Stimulated activated memory B cell treated with anti-CD40 and anti-IgM and Interleukin-4, amounts not matched to agents 10 μg/mL and 1 μg/mL and 100 μg/mL, for 72 hours (primary cell): Measurements from ENCODE around the gene C3orf33.

Experiments
- ATAC-seq: fragments of 150-1000 bp; cut with Tn5 transposase; 2 replicates; pipeline ENCODE4 v1.10.0; 2021
- H3K27ac Mint-ChIP-seq: one replicate; pipeline ENCODE4 v1.8.0; 2022; ENCODE audit warnings: mild to moderate bottlenecking, mixed read lengths
- H3K27me3 Mint-ChIP-seq: one replicate; pipeline ENCODE4 v1.8.0; 2022; ENCODE audit warnings: mixed read lengths
- H3K36me3 Mint-ChIP-seq: one replicate; pipeline ENCODE4 v1.8.0; 2022; ENCODE audit warnings: mixed read lengths
- H3K4me1 Mint-ChIP-seq: one replicate; pipeline ENCODE4 v1.8.0; 2022; ENCODE audit warnings: mixed read lengths
- H3K4me3 Mint-ChIP-seq: one replicate; pipeline ENCODE4 v1.8.0; 2022; ENCODE audit warnings: mild to moderate bottlenecking, moderate library complexity, mixed read lengths
- H3K9me3 Mint-ChIP-seq: one replicate; pipeline ENCODE4 v1.8.0; 2022; ENCODE audit warnings: mixed read lengths

The C3orf33 gene

DNA sequence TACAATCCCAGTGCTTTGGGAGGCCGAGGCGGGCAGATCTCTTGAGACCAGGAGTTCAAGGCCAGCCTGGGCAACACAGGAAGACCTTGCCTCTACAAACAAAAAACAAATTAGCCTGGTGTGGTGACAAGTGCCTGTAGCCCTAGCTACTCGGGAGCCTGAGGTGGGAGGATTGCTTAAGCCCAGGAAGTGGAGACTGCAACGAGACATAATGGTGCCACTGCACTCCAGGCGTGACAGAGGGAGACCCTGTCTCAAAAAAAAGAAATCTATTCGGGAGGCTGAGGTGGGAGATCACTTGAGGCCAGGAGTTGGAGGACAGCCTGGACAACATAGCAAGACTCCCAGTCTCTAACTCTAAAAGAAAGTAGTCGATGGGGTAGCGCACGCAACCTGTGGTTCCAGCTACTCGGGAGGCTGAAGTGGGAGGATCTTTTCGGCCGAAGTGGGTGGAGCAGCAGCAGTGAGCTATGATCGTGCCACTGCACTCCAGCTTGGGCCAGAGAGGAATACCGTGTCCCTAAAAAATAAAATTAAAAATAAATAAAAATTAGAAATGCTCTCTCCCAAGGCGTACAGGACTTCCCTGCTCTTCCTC, 775 bp downstream of the C3orf33 start:
- Mint-ChIP-seq H3K4me3 (peak overlapping the region; percentile 82), H3K27ac (peak overlapping the region; percentile 88), H3K36me3 (peaks cover 6% of the 10 kb centered on the region), H3K27me3 (peaks cover under 1% of the 10 kb centered on the region), H3K9me3 (no peaks in the 10 kb centered on the region), H3K4me1 (peaks cover 14% of the 10 kb centered on the region)
- ATAC-seq: no peak

- Mint-ChIP-seq H3K27me3 (no peaks in the 10 kb centered on the region), H3K9me3 (no peaks in the 10 kb centered on the region), H3K27ac (peak overlapping the region; percentile 88), H3K36me3 (peaks cover 16% of the 10 kb centered on the region), H3K4me3 (no peak overlapping the region), H3K4me1 (peaks cover 14% of the 10 kb centered on the region)
- no peak for ATAC-seq
Measured at GRCh38 chr3:155804323-155804722, 1.8 kb downstream of the C3orf33 start.

DNA sequence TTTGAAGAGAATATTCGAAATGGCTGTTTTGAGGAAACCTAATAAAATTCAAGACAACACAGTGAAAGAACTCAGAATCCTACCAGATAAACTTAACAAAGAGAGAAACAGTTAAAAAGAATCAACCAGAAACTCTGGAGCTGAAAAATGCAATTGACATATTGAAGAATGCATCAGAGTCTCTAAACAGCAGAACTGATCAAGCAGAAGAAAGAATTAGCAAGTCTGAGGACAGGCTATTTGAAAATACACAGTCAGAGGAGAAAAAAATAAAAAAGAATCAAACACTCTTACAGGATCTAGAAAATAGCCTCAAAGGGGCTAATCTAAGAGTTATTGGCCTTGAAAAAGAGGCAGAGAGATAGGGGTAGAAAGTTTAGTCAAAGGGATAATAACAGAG, 13.5 kb downstream of the C3orf33 start:
- no peak for ATAC-seq
- H3K27me3 Mint-ChIP-seq: no peaks in the 10 kb centered on the region
- no peak overlapping the region for H3K27ac Mint-ChIP-seq
- no peaks in the 10 kb centered on the region for H3K4me1 Mint-ChIP-seq
- peaks cover 5% of the 10 kb centered on the region for H3K9me3 Mint-ChIP-seq
- H3K4me3 Mint-ChIP-seq: no peak overlapping the region
- H3K36me3 Mint-ChIP-seq: peaks cover 64% of the 10 kb centered on the region

GRCh38 chr3:155791190-155791589, 14.9 kb downstream of the C3orf33 start:
- no peaks in the 10 kb centered on the region for H3K4me1 Mint-ChIP-seq
- H3K9me3 Mint-ChIP-seq: peaks cover 5% of the 10 kb centered on the region
- H3K27ac Mint-ChIP-seq: no peak overlapping the region
- no peak overlapping the region for H3K4me3 Mint-ChIP-seq
- H3K36me3 Mint-ChIP-seq: peaks cover 52% of the 10 kb centered on the region
- ATAC-seq: no peak
- H3K27me3 Mint-ChIP-seq: no peaks in the 10 kb centered on the region

GRCh38 chr3:155790272-155790925, 15.7 kb downstream of the C3orf33 start:
- Mint-ChIP-seq H3K4me1 (peaks cover 6% of the 10 kb centered on the region), H3K9me3 (peaks cover 5% of the 10 kb centered on the region), H3K27me3 (no peaks in the 10 kb centered on the region), H3K36me3 (peaks cover 46% of the 10 kb centered on the region), H3K27ac (no peak overlapping the region), H3K4me3 (no peak overlapping the region)
- no peak for ATAC-seq

DNA sequence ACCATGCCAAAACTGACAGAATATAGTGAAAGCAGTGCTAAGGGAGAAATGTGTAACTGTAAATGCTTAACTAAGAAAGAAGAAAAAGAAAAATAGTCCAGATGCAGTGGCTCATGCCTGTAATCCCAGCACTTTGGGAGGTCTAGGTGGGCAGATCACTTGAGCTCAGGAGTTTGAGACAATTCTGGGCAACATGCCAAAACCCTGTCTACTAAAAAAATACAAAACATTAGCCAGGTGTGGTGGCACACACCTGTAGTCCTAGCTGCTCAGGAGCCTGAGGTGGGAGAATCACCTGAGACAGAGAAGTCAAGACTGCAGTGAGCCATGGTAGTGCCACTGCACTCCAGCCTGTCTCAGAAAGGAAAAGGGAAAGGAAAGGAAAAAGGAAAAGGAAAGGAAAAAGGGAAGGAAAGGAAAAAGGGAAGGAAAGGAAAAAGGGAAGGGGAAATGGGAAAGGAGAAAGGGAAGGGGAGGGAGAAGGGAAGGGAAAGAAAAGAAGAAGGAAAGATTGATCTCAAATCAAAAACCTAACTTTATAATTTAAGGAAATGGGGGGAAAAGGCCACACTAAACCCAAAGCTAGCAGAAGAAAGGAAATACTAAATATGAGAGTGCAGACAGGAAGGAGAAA, 20.3 kb downstream of the C3orf33 start:
- no peak overlapping the region for H3K27ac Mint-ChIP-seq

DNA sequence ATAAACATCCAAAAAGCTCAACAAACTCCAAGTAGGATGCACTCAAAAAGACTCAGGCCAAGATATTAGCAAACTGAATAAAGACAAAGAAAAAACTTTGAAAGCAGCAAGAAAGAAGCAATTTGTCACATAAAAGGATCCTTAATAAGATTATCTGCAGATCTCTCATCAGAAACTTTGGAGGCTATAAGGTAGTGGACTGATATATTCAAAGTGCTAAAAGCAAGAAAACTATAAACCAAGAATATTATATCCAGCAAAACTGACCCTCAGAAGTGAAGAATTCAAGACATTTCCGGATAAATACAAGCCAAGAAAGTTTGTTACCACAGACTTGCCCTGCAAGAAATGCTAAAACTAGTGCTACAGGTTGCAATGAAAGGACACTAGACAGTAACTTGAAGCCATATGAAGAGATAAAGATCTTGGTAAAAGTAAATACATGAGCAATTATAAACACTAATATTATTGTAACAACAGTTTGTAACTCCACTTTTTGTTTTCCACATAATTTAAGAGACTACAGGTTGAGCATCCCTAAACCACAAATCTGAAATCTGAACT, 23.6 kb downstream of the C3orf33 start:
- Mint-ChIP-seq H3K4me3 (no peak overlapping the region), H3K27me3 (no peaks in the 10 kb centered on the region), H3K4me1 (peaks cover 6% of the 10 kb centered on the region), H3K36me3 (peaks cover 39% of the 10 kb centered on the region), H3K9me3 (no peaks in the 10 kb centered on the region), H3K27ac (no peak overlapping the region)
- ATAC-seq: no peak

More for the DNA sequence above, 20.3 kb downstream of the C3orf33 start:
- H3K27me3 Mint-ChIP-seq: no peaks in the 10 kb centered on the region
- no peak for ATAC-seq
- peaks cover 20% of the 10 kb centered on the region for H3K36me3 Mint-ChIP-seq
- no peaks in the 10 kb centered on the region for H3K9me3 Mint-ChIP-seq
- no peak overlapping the region for H3K4me3 Mint-ChIP-seq
- H3K4me1 Mint-ChIP-seq: peaks cover 6% of the 10 kb centered on the region

GRCh38 chr3:155780291-155780690, 25.8 kb downstream of the C3orf33 start:
- Mint-ChIP-seq H3K4me1 (no peaks in the 10 kb centered on the region), H3K27me3 (no peaks in the 10 kb centered on the region), H3K4me3 (no peak overlapping the region), H3K36me3 (peaks cover 40% of the 10 kb centered on the region), H3K9me3 (no peaks in the 10 kb centered on the region), H3K27ac (no peak overlapping the region)
- ATAC-seq: no peak

- Mint-ChIP-seq H3K4me1 (no peaks in the 10 kb centered on the region), H3K27me3 (no peaks in the 10 kb centered on the region), H3K9me3 (no peaks in the 10 kb centered on the region), H3K27ac (no peak overlapping the region), H3K4me3 (no peak overlapping the region), H3K36me3 (peaks cover 54% of the 10 kb centered on the region)
- no peak for ATAC-seq
Measured at GRCh38 chr3:155778462-155778861, 27.6 kb downstream of the C3orf33 start.

DNA sequence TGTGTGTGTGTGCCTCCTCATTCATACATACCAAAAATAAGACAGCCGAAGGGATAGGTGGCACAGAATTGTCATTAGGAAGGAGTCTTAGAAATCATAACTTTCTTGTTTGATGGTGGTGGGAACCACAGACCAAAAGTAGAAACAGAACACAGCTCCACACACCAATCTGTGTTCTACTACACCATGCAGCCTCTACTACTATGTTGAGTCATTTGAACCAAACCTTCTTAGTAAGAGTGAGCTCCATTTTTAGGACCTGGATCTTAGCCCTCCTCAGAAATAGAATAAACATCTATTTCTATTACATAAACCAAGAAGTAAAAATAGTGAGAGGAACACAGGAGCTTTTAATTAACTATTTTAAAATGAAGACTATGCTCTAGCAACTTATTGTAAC, 33.3 kb downstream of the C3orf33 start:
- Mint-ChIP-seq H3K36me3 (peaks cover 43% of the 10 kb centered on the region), H3K27me3 (no peaks in the 10 kb centered on the region), H3K27ac (no peak overlapping the region), H3K9me3 (peaks cover 6% of the 10 kb centered on the region), H3K4me1 (no peaks in the 10 kb centered on the region), H3K4me3 (no peak overlapping the region)
- no peak for ATAC-seq

DNA sequence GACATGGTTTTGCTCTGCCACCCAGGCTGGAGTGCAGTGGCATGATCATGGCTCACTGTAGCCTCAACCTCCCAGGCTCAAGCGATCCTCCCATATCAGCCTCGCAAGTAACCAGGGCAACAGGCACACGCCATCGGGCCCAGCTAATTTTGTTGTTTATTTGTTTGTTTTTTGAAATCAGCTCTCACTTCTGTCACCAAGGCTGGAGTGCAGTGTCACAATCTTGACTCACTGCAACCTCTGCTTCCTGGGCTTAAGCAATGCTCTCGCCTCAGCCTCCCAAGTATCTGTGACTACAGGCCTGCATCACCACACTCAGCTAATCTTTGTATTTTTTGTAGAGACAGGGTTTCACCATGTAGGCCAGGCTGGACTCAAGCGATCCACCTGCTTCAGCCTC, 35.0 kb downstream of the C3orf33 start:
- H3K27ac Mint-ChIP-seq: no peak overlapping the region
- no peak overlapping the region for H3K4me3 Mint-ChIP-seq
- peaks cover 6% of the 10 kb centered on the region for H3K9me3 Mint-ChIP-seq
- no peak for ATAC-seq
- peaks cover 39% of the 10 kb centered on the region for H3K36me3 Mint-ChIP-seq
- no peaks in the 10 kb centered on the region for H3K27me3 Mint-ChIP-seq
- no peaks in the 10 kb centered on the region for H3K4me1 Mint-ChIP-seq

- Mint-ChIP-seq H3K27ac (no peak overlapping the region), H3K4me1 (no peaks in the 10 kb centered on the region), H3K4me3 (no peak overlapping the region), H3K36me3 (peaks cover 31% of the 10 kb centered on the region), H3K27me3 (no peaks in the 10 kb centered on the region), H3K9me3 (peaks cover 6% of the 10 kb centered on the region)
- ATAC-seq: no peak
Measured at GRCh38 chr3:155766206-155766605, 39.9 kb downstream of the C3orf33 start.

DNA sequence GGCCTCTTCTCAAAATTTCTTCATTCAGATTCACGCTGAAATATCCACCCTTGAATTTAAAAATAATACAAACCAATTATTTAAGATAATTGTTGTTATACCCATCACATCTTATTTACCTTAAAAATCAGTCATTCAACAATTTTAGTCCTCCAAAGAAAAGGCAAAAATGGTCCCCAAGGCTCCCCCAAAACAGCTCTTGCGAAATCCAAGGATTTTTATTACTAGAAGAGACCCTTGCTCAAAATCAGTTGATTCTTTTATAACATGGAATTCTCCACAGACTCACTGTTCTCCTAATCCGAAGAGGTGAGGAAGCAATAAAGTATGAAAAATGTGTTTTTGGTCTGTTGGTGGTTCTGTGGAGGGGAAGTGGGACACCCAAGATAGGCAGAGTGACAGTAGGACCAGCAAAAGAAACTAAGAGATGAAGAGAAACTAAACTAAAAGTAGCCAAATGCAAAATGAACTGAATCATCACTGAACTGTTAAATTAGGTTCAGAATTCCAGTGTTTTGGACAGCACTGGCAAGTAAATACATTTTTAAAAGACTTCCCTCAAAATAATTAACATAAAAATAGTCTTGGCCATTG, 42.1 kb downstream of the C3orf33 start:
- Mint-ChIP-seq H3K4me1 (no peaks in the 10 kb centered on the region), H3K27ac (no peak overlapping the region), H3K4me3 (no peak overlapping the region), H3K36me3 (peaks cover 22% of the 10 kb centered on the region), H3K27me3 (no peaks in the 10 kb centered on the region), H3K9me3 (no peaks in the 10 kb centered on the region)
- ATAC-seq: no peak

- no peak for ATAC-seq
- no peaks in the 10 kb centered on the region for H3K27me3 Mint-ChIP-seq
- peaks cover 22% of the 10 kb centered on the region for H3K36me3 Mint-ChIP-seq
- H3K4me1 Mint-ChIP-seq: no peaks in the 10 kb centered on the region
- H3K27ac Mint-ChIP-seq: no peak overlapping the region
- H3K9me3 Mint-ChIP-seq: no peaks in the 10 kb centered on the region
- H3K4me3 Mint-ChIP-seq: no peak overlapping the region
Measured at GRCh38 chr3:155760653-155761052, 45.4 kb downstream of the C3orf33 start.

DNA sequence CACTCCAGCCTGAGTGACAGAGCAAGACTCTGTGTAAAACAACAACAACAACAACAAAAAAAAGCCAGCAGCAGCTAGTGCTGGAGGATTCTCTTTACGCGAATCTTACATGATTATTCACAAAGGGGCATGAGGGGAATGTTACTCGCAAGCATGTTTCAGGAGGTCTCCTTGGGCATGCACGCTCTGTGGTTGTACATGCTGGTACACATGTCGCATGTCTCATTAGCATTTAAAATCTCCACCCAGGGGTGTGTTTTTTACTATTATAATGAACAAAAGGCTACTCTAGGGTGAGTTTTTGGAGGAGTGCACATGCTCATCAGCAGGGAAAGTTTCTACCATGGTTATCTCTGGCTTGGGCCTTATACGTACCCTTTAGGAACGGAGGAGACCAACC, 48.5 kb downstream of the C3orf33 start:
- Mint-ChIP-seq H3K36me3 (peaks cover 5% of the 10 kb centered on the region), H3K4me3 (no peak overlapping the region), H3K4me1 (no peaks in the 10 kb centered on the region), H3K27me3 (no peaks in the 10 kb centered on the region), H3K9me3 (no peaks in the 10 kb centered on the region), H3K27ac (no peak overlapping the region)
- ATAC-seq: no peak
